ENCODE data around the gene CRLF1. TPM values are rescaled to one million over a fixed set of nuclear protein-coding genes. Genes with fewer than 3 reads are reported as not detected.

Gene CRLF1
- total and polyA plus RNA-seq, 10 of the 15 experiments (the other 5 are each of a cell fraction or from before 2014, with no cell fraction given) = 0.10 to 1.2 (median 0.49) TPM; not detected in 4

GRCh38 chr19:18608805-18609716 lies 2.5 kb upstream of the CRLF1 start:
- no peaks in the 10 kb centered on the region for H3K79me2 ChIP-seq (ENCODE audit: control insufficient read depth, insufficient read depth, low read length)
- H2AFZ ChIP-seq (ENCODE audit: control insufficient read depth, low read depth, low read length) = no peak overlapping the region
- H3K9me3 ChIP-seq (replicated peaks; ENCODE audit: control insufficient read depth, insufficient read depth, low read length) = no peaks in the 10 kb centered on the region
- intact Hi-C loops (cut with micrococcal nuclease; ENCODE audit: unreplicated experiment) = no loop called here
- POLR2A ChIA-PET = no interaction called here
- H3K4me1 ChIP-seq (ENCODE audit: control insufficient read depth, insufficient read depth, low read length) = no peaks in the 10 kb centered on the region
- no TSS peak for BruUV-seq (replicated peaks)
- RAD21 ChIA-PET (ENCODE audit: unreplicated experiment) = no interaction called here
- FAIRE-seq = no peak
- no peak for DNase-seq (ENCODE audit: low read depth, low spot score)
- 38% methylated on average over 9 of the region's 9 CpGs for WGBS (ENCODE audit: insufficient coverage, insufficient replicate concordance, low lambda C conversion rate, missing lambda C conversion rate)
- H3K4me3 ChIP-seq = no peak overlapping the region
- H3K27ac ChIP-seq (ENCODE audit: control insufficient read depth, insufficient read depth) = no peak overlapping the region
- SMC1A ChIA-PET (ENCODE audit: uncharacterized antibody, unreplicated experiment) = no interaction called here
- no peak overlapping the region for H3K4me2 ChIP-seq (ENCODE audit: control insufficient read depth, insufficient read depth)
- peaks cover 26 to 33% of the 10 kb centered on the region in 2 experiments for H3K27me3 ChIP-seq (replicated peaks in 1 of 2; ENCODE audit: control insufficient read depth in 2 of 2, insufficient read depth in 2 of 2, low read length in 1 of 2)
- H3K36me3 ChIP-seq (ENCODE audit: control insufficient read depth in 2 of 2, insufficient read depth in 2 of 2, low read length in 1 of 2) = no peaks in the 10 kb centered on the region
- ATAC-seq = no peak
- no peak overlapping the region for H3K9ac ChIP-seq (ENCODE audit: control insufficient read depth, insufficient read depth, low read length)
- no peak for TF ChIP-seq RUNX3 (IDR thresholded peaks at IDR 0.05; ENCODE audit: low read length)
- no peak for TF ChIP-seq EED (IDR thresholded peaks at IDR 0.05; ENCODE audit: low read depth)
- in situ Hi-C loops (cut with MboI) = no loop called here
- CTCF ChIA-PET = no interaction called here
- no peaks in the 10 kb centered on the region; the same call in 1 of the 2 replicates for H4K20me1 ChIP-seq (ENCODE audit: control insufficient read depth, insufficient read depth)

DNA sequence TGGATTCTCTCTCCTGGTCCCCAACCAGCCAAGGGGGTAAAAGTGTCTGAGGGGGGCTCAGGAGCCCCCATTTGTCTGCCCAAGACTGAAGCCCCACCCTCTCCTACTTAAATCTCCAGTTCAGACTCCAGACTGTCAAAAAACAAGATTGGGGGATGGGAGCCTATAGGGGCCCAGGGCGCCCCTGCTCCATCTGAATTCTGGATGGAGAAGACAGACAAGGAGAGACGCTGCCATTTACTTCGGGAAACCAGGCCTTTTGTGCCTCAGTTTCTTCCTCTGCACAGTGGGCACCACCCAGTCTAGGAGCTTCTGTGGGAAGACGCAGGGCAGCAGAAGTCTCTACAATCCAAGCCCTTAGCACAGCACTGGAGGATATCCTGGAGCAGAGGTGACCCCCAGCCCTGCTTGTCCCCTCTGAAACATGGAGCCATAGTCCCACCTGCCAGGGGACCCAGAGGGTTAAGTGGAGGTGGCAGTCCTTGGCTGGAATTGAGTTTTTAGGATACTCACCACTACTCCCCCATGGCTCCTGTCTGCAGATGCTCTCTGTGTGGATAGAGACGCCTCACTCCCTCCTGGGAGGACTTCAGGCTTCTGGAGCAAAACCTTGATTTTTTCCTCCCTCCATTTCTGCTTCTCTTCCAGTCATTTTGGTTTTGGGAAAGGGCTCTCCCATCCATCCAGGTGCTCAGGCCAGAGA lies 1.7 kb upstream of the CRLF1 start:
- Histone ChIP-seq H3K4me2 (ENCODE audit: control insufficient read depth, insufficient read depth) (no peak overlapping the region), H3K9ac (ENCODE audit: control insufficient read depth, insufficient read depth, low read length) (no peak overlapping the region), H2AFZ (ENCODE audit: control insufficient read depth, low read depth, low read length) (no peak overlapping the region), H3K36me3 (ENCODE audit: control insufficient read depth in 2 of 2, insufficient read depth in 2 of 2, low read length in 1 of 2) (no peaks in the 10 kb centered on the region), H3K4me3 (no peak overlapping the region), H3K27me3 (replicated peaks in 1 of 2; ENCODE audit: control insufficient read depth in 2 of 2, insufficient read depth in 2 of 2, low read length in 1 of 2) (peaks cover 27 to 33% of the 10 kb centered on the region in 2 experiments), H3K79me2 (ENCODE audit: control insufficient read depth, insufficient read depth, low read length) (no peaks in the 10 kb centered on the region), H3K4me1 (ENCODE audit: control insufficient read depth, insufficient read depth, low read length) (no peaks in the 10 kb centered on the region), H3K9me3 (replicated peaks; ENCODE audit: control insufficient read depth, insufficient read depth, low read length) (no peaks in the 10 kb centered on the region), H4K20me1 (ENCODE audit: control insufficient read depth, insufficient read depth) (no peaks in the 10 kb centered on the region; the same call in none of the 2 replicates), H3K27ac (ENCODE audit: control insufficient read depth, insufficient read depth) (no peak overlapping the region)
- FAIRE-seq (no peak), DNase-seq (ENCODE audit: low read depth, low spot score) (no peak), ATAC-seq (no peak)
- TF ChIP-seq KDM1A (IDR thresholded peaks at IDR 0.05; ENCODE audit: borderline replicate concordance) = no peak
- no peak for TF ChIP-seq PAX8 (IDR thresholded peaks at IDR 0.05)
- TF ChIP-seq ZNF217 (IDR thresholded peaks at IDR 0.05) = no peak
- TF ChIP-seq GABPA (IDR thresholded peaks at IDR 0.05; ENCODE audit: low read depth) = no peak
- POLR2A ChIA-PET = no interaction called here
- RAD21 ChIA-PET (ENCODE audit: unreplicated experiment) = no interaction called here
- SMC1A ChIA-PET (ENCODE audit: uncharacterized antibody, unreplicated experiment) = no interaction called here
- intact Hi-C loops (cut with micrococcal nuclease; ENCODE audit: unreplicated experiment) = no loop called here
- WGBS (ENCODE audit: insufficient coverage, insufficient replicate concordance, low lambda C conversion rate, missing lambda C conversion rate) = 14% methylated on average over 5 of the region's 5 CpGs
- in situ Hi-C loops (cut with MboI) = no loop called here
- CTCF ChIA-PET = no interaction called here
- no TSS peak for BruUV-seq (replicated peaks)
